Caki2 (cell line): ENCODE data around the gene CTXND2. TPM values are rescaled to one million over a fixed set of nuclear protein-coding genes. Genes with fewer than 3 reads are reported as not detected.
"Not testable (repeated sequence)": the region's sequence is repeated elsewhere in the genome, so short reads cannot be mapped to it uniquely, and the experiment has no call there.

Source experiments
- DNase-seq: peaks from one replicate; pipeline ENCODE4 v3.0.0-alpha.2; 2015; ENCODE audit warnings: low read depth
- in situ Hi-C: cut with HindIII; loops from 2 replicates; pipeline ENCODE4 v1.10.0; 2016; ENCODE audit warnings: low sequenced_read_pairs, low pct_unique_long_range_greater_than_20kb, mixed read lengths
- total RNA-seq: library from RNA; depleted of rRNA; stranded (reverse); fragments of >200 nt; shearing (Covaris generic); gene quantifications from 2 replicates; pipeline ENCODE4 v1.2.3, GENCODE V29; 2014; ENCODE audit warnings: low replicate concordance; rRNA removed

CTXND2 gene
- not detected in 2 replicates for total RNA-seq

DNA sequence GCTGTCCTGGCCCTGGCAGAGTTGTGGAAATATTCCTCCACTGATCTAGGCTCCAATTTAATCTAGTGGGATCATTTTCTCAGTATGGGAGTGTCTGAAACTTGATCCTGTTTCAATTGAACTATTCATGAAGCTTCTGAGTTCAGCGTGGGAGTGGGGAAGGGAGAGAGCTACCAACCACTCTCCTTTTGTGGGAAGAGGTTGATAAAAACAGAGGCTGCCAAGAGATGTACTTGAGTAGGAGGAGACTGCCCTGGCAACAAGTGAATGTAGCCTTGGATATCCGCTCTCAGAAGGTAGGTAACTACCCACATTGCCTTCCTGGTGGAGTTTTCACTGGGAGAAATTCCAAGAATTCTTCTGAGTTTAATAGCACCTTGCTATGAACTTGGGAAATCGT lies at the start of gene CTXND2:
Gene CTXND2 (plus strand): TSS at position 119 of the 400 bp plus-strand sequence. CDS start 25,179 bp downstream, outside the sequence.
- DNase-seq, result no peak
- in situ Hi-C loops, result no loop called here

DNA sequence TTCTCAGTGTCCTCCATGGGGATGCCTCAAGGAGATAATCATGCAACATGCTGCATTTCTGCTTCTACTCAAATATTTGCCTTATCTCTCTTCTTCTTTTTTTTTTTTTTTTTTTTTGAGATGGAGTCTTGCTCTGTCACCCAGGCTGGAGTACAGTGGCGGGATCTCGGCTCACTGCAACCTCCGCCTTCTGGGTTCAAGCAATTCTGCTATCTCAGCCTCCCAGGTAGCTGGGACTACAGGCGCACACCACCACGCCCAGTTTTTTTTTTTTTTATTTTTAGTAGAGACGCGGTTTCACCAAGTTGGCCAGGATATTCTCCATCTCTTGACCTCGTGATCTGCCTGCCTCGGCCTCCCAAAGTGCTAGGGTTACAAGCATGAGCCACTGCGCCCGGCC lies 46.1 kb upstream of the CTXND2 start:
- DNase-seq, in situ Hi-C loops: not testable (repeated sequence)

GRCh38 chr1:150841626-150842025 lies 45.3 kb upstream of the CTXND2 start:
- in situ Hi-C loops, result no loop called here
- DNase-seq, result no peak

GRCh38 chr1:150842343-150842742 lies 44.6 kb upstream of the CTXND2 start:
- in situ Hi-C loops, result no loop called here
- no peak for DNase-seq

- in situ Hi-C loops, result no loop called here
- DNase-seq, result no peak
Measured at GRCh38 chr1:150842964-150843363, 44.0 kb upstream of the CTXND2 start.

GRCh38 chr1:150843474-150843873 lies 43.5 kb upstream of the CTXND2 start:
- in situ Hi-C loops, result no loop called here

DNA sequence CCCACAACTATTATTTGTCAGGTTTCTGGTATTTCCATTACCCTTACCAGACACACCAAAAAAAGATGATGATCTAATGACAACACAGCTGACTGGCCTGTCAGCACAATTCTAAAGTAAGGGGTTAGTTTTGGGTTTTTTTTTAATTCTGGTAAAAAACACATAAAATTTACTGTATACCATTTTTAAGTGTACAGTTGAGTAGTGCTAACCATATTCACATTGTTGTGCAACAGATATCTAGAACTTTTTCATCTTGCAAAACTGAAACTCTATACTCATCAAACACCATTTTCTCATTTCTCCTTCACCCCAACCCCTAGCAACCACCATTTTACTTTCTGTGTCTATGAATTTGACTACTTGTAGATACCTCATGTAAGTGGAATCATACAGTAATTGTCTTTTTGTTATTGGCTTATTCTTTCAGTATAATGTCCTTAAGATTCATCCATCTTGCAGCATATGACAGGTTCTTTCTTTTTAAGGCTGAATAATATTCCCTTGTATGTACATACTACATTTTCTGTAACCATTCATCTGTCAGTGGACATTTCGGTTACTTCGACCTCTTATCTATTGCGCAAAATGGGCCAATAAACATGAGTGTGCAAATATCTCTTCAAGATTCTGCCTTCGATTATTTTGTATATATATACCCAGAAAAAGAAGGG lies 40.3 kb upstream of the CTXND2 start:
- in situ Hi-C loops, result no loop called here
- DNase-seq, result no peak

More at GRCh38 chr1:150843474-150843873, 43.5 kb upstream of the CTXND2 start:
- DNase-seq, result no peak

DNA sequence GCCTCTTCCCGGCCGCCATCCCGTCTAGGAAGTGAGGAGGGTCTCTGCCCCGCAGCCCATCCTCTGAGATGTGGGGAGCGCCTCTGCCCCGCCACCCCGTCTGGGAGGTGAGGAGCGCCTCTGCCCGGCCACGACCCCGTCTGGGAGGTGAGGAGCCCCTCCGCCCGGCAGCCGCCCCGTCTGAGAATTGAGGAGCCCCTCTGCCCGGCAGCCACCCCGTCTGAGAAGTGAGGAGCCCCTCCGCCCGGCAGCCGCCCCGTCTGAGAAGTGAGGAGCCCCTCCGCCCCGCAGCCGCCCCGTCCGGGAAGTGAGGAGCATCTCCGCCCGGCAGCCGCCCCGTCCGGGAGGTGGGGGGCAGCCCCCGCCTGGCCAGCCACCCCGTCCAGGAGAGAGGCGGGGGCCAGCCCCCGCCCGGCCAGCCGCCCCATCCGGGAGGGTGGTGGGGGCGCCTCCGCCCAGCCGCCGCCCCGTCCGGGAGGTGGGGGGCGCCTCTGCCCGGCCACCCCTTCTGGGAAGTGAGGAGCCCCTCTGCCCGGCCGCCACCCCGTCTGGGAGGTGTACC lies 36.1 kb upstream of the CTXND2 start:
- not testable (repeated sequence) for DNase-seq

DNA sequence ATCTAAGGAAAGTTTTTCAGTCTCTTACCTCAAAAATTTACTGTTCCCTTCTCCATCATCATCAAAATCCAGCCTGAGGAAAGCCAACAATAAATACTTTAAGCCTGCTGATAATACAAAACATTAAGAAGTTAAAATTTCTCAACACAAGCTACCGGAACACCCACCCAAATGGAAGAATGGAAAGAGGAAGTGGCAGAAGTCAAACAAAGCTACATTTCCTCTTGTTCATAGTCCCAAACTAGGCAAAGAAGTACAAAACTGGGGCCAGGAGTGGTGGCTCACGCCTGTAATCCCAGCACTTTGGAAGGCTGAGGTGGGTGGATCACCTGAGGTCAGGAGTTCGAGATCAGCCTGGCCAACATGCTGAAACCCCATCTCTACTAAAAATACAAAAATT lies 34.2 kb upstream of the CTXND2 start:
- DNase-seq, in situ Hi-C loops: not testable (repeated sequence)

More for the DNA sequence above, 36.1 kb upstream of the CTXND2 start:
- in situ Hi-C loops, result not testable (repeated sequence)

DNA sequence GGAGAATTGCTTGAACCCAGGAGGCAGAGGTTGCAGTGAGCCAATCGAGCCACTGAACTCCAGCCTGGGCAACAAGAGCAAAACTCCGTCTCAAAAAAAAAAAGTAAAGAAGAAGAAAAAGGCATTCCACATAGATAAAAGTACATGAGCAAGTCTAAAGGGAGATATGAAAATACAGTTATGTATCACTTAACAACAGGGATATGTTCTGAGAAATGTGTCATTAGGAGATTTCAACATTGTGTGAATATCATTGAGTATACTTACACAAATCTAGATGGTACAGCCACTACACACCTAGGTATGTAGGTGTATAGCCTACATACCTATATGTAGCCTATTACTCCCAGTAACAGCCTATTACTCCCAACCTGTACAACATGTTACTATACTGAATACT lies 23.2 kb upstream of the CTXND2 start:
- no peak for DNase-seq
- in situ Hi-C loops, result no loop called here

DNA sequence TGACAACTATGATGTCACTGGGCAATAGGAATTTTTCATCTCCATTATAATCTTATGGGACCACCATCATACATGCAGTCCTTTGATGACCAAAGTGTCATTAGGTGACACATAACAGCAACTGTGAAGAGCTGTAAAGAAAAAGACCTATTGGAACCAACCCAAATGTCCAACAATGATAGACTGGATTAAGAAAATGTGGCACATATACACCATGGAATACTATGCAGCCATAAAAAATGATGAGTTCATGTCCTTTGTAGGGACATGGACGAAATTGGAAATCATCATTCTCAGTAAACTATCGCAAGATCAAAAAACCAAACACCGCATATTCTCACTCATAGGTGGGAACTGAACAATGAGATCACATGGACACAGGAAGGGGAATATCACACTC lies 22.7 kb upstream of the CTXND2 start:
- in situ Hi-C loops, DNase-seq: not testable (repeated sequence)

- in situ Hi-C loops, result no loop called here
- DNase-seq, result no peak
Measured at GRCh38 chr1:150869683-150870082, 17.3 kb upstream of the CTXND2 start.

DNA sequence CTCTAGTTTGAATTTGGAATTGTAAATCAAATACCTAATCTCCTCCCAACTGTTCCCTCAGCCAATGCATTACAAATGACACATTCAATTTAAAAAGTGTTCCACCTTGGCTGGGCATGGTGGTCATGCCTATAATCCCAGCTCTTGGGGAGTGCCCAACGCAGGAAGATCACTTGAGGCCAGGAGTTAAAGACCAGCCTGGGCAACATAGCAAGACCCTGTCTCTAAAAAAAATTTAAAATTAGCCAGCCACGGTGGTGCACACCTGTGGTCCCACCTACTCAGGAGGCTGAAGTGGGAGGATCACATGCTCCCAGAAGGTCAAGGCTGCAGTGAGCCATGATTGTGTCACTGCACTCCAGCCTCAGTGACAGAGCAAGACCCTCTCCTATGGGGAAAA lies 14.4 kb upstream of the CTXND2 start:
- in situ Hi-C loops, result no loop called here
- no peak for DNase-seq

- no peak for DNase-seq
- in situ Hi-C loops, result no loop called here
Measured at GRCh38 chr1:150873521-150873920, 13.4 kb upstream of the CTXND2 start.

DNA sequence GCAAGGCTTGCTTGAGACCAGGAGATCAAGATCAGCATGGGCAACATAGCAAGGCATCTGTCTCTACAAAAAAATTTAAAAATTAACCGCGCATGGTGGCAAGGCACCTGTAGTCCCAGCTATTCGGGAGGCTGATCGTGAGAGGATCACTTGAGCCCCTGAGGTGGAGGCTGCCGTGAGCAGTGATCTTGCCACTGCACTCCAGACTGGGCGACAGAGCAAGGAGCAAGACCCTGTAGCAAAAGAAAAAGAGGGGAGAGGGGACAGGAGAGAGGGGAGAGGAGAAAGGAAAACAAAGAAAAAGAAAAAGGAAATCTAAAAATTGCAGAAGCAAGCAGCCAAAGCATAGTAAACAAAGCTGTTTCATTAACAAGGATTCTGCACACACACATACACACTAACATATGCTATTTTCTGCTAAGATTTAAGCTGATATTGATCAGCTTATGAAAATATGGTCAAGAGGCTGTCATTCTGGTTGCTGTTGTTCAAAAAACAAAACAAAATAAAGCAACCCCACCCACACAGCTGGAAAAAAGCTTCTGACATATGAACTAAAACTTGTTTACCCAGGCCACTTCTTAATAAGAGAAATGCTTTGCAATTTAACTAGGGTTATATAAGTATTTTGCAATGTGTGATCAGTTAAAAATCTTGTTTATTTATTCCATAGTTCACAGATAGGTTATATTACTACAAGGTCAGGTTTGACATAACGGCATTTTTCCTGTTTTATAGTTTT lies 12.3 kb upstream of the CTXND2 start:
- in situ Hi-C loops, result no loop called here

DNA sequence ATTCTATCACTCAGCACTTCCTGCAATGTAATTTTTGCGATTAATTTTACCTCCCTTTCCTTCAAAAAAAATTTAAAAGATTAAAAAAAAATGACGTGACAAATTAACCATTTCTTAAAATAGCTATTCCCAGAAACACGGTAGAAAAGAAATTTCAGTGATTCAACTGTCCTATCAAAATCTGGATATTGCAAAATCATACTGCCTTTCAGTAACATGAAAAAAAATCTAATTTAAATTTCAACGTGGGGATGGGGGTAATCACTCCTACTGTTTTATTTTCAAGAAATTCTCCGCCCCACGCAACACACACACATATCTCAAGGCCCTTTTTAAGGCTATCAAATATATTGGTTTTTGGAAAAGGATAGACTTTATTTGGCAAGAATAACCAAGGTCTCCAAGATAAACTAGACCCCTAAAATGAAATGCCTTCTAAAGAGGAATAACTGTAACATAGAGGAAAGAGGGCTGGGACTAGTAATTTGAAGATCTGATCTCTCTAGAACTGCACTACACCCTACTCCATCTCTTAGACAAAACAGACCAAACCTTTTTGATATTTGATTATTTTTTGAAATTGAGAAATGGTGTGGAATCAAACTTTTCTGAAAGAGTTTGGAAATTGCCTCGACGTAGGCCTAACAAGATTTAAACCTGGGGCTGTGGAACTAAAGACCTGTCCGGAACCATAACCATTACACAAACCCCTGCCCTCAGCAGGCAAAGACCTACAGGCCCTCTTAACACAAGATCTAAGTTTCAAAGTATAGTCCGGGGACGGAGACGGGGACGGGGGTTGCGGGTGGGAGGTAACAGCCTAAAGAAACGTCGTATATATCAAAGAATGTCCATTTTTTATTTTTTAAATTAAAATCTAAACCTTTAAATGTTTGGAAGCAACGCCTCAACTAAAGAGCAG lies 11.5 kb upstream of the CTXND2 start:
- in situ Hi-C loops, result no loop called here
- no peak for DNase-seq

More for the DNA sequence above, 12.3 kb upstream of the CTXND2 start:
- no peak for DNase-seq

DNA sequence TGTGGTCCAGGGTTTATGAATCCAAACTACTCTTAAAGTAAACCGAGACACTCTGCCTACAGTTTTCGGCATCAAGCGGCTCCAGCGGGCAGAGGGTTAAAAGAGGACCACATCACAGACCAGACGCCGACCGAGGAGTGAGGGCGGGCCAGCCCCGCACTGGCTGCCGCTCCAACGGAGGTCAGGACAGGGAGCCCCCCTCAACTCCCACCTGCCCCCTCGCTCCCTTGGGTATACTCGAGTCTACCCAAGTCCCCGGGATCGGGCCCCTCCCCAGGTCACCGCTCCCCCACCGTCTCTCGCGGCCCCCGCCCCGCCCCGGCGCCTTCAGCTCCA lies 10.8 kb upstream of the CTXND2 start:
- in situ Hi-C loops, result no loop called here
- no peak for DNase-seq

DNA sequence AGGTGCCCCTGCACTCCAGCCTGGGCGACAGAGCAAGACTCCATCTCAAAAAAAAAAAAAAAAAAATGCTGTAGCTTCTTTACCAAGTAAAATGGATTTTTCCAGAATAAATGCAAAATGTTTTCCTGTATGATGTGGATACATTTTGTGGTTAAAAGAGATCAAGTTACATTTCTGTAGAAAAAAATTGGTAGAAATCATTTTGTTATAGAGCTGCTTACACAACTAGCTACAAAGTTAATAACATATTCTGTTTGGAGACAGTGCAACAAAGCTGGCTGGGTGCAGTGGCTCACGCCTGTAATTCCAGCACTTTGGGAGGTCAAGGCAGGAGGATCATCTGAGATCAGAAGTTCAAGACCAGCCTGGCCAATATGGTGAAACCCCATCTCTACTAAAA lies 8.0 kb upstream of the CTXND2 start:
- DNase-seq, in situ Hi-C loops: not testable (repeated sequence)
